ENCODE results near the gene SCAMP1. TPM values are rescaled to one million over a fixed set of nuclear protein-coding genes. Genes with fewer than 3 reads are reported as not detected.
A peak's percentile ranks its signal among the peaks of the same experiment; 100 is the strongest.
"Not testable (repeated sequence)": the region's sequence is repeated elsewhere in the genome, so short reads cannot be mapped to it uniquely, and the experiment has no call there.

The SCAMP1 gene
- total RNA-seq, 1 donor from 2014 or later, result 29.5 TPM

GRCh38 chr5:78355561-78355960 is 4.9 kb upstream of the SCAMP1 start:
- DNase-seq (ENCODE audit: missing footprints) (no peak), ATAC-seq (no peak)
- intact Hi-C loops (cut with DNase I), result no loop called here

GRCh38 chr5:78359455-78359830 is 974 bp upstream of the SCAMP1 start:
- intact Hi-C loops (cut with DNase I); DNase-seq (ENCODE audit: missing footprints); ATAC-seq: not testable (repeated sequence)

- DNase-seq (ENCODE audit: missing footprints) (no peak), ATAC-seq (no peak)
- intact Hi-C loops (cut with DNase I), result loop anchor here (1.0 kb wide), 1 partner anchor 66 kb away; the partner anchor contains the start of gene AP3B1
Measured at GRCh38 chr5:78360674-78360923, 182 bp downstream of the SCAMP1 start.

GRCh38 chr5:78360924-78361630 is 660 bp downstream of the SCAMP1 start:
- intact Hi-C loops (cut with DNase I), result loop anchor here (1.0 kb wide), 1 partner anchor 67 kb away; the partner anchor contains the start of gene AP3B1
- ATAC-seq, result peak; percentile 37
- DNase-seq (ENCODE audit: missing footprints), result no peak

GRCh38 chr5:78361631-78361993 is 1.2 kb downstream of the SCAMP1 start:
- intact Hi-C loops (cut with DNase I), result no loop called here
- no peak for ATAC-seq
- no peak for DNase-seq (ENCODE audit: missing footprints)

- DNase-seq (ENCODE audit: missing footprints), result no peak
- intact Hi-C loops (cut with DNase I), result no loop called here
- no peak for ATAC-seq
Measured at GRCh38 chr5:78362220-78362619, 1.8 kb downstream of the SCAMP1 start.

- intact Hi-C loops (cut with DNase I), result no loop called here
- no peak for ATAC-seq
- no peak for DNase-seq (ENCODE audit: missing footprints)
Measured at GRCh38 chr5:78364005-78364404, 3.6 kb downstream of the SCAMP1 start.

GRCh38 chr5:78367318-78367991 is 7.0 kb downstream of the SCAMP1 start:
- no peak for ATAC-seq
- intact Hi-C loops (cut with DNase I), result no loop called here
- DNase-seq (ENCODE audit: missing footprints), result no peak

GRCh38 chr5:78369680-78370079 is 9.3 kb downstream of the SCAMP1 start:
- ATAC-seq (no peak), DNase-seq (ENCODE audit: missing footprints) (no peak)
- intact Hi-C loops (cut with DNase I), result no loop called here

GRCh38 chr5:78373231-78373630 is 12.8 kb downstream of the SCAMP1 start:
- intact Hi-C loops (cut with DNase I), result no loop called here
- no peak for ATAC-seq
- DNase-seq (ENCODE audit: missing footprints), result no peak

GRCh38 chr5:78376315-78376714 is 15.9 kb downstream of the SCAMP1 start:
- DNase-seq (ENCODE audit: missing footprints) (no peak), ATAC-seq (no peak)
- intact Hi-C loops (cut with DNase I), result no loop called here

GRCh38 chr5:78377056-78377717 is 16.8 kb downstream of the SCAMP1 start:
- intact Hi-C loops (cut with DNase I), result no loop called here
- ATAC-seq (peak; percentile 50), DNase-seq (ENCODE audit: missing footprints) (no peak)

GRCh38 chr5:78377718-78378105 is 17.3 kb downstream of the SCAMP1 start:
- intact Hi-C loops (cut with DNase I), result no loop called here
- ATAC-seq, result no peak
- DNase-seq (ENCODE audit: missing footprints), result no peak

GRCh38 chr5:78387468-78388153 is 27.2 kb downstream of the SCAMP1 start:
- ATAC-seq, result no peak
- intact Hi-C loops (cut with DNase I), result no loop called here
- DNase-seq (ENCODE audit: missing footprints), result no peak

- DNase-seq (ENCODE audit: missing footprints); ATAC-seq; intact Hi-C loops (cut with DNase I): not testable (repeated sequence)
Measured at GRCh38 chr5:78391357-78391756, 30.9 kb downstream of the SCAMP1 start.

- no peak for ATAC-seq
- intact Hi-C loops (cut with DNase I), result no loop called here
- no peak for DNase-seq (ENCODE audit: missing footprints)
Measured at GRCh38 chr5:78397831-78398230, 37.4 kb downstream of the SCAMP1 start.

- ATAC-seq (no peak), DNase-seq (ENCODE audit: missing footprints) (no peak)
- intact Hi-C loops (cut with DNase I), result no loop called here
Measured at GRCh38 chr5:78399116-78399515, 38.7 kb downstream of the SCAMP1 start.

GRCh38 chr5:78404682-78405293 is 44.4 kb downstream of the SCAMP1 start:
- intact Hi-C loops (cut with DNase I), result no loop called here
- ATAC-seq, result no peak
- no peak for DNase-seq (ENCODE audit: missing footprints)
